Measurements from ENCODE around the gene JPH4. TPM values are rescaled to one million over a fixed set of nuclear protein-coding genes. Genes with fewer than 3 reads are reported as not detected.
A peak's percentile ranks its signal among the peaks of the same experiment; 100 is the strongest.

The JPH4 gene
- under 1 TPM; 0.18 to 0.91 TPM for total RNA-seq
- 13.1 TPM for polyA plus RNA-seq (2013, experiment 1 of 2)
- 12.8 TPM for polyA plus RNA-seq (2013, experiment 2 of 2)
- long read RNA-seq, experiment 1 = 0 reads
- long read RNA-seq, experiment 2, partial matches to known transcripts = 1 of 1 reads
- long read RNA-seq, experiment 2, other reads (novel, unspliced or antisense) = 0 of 1 reads
- long read RNA-seq, experiment 3, partial matches to known transcripts = 1 of 1 reads
- long read RNA-seq, experiment 3, other reads (novel, unspliced or antisense) = 0 of 1 reads
- long read RNA-seq, experiment 4 = 0 reads

- no peak for TF ChIP-seq CTCF (conservative IDR thresholded peaks at IDR 0.05)
- Mint-ChIP-seq H3K27me3 (ENCODE audit: insufficient read depth) (peaks cover 82% of the 10 kb centered on the region), H3K4me3 (no peak within 1 kb of the TSS), H3K36me3 (ENCODE audit: low read depth) (no peaks in the 10 kb centered on the region), H3K9me3 (no peaks in the 10 kb centered on the region), H3K27ac (no peak within 1 kb of the TSS), H3K4me1 (no peaks in the 10 kb centered on the region)
- Histone ChIP-seq H3K36me3 (ENCODE audit: control insufficient read depth, insufficient read depth, low read length) (no peaks in the 10 kb centered on the region), H3K27me3 (ENCODE audit: control insufficient read depth, insufficient read depth, low read length, poor library complexity, severe bottlenecking) (peaks cover 50% of the 10 kb centered on the region), H3K27ac (ENCODE audit: low read depth, low read length) (no peak within 1 kb of the TSS), H3K9ac (ENCODE audit: extremely low read depth, low read length, poor library complexity, severe bottlenecking) (no peak within 1 kb of the TSS), H3K4me1 (ENCODE audit: control insufficient read depth, insufficient read depth, low read length) (no peaks in the 10 kb centered on the region), H3K4me3 (ENCODE audit: low read length) (no peak within 1 kb of the TSS), H3K9me3 (ENCODE audit: control insufficient read depth, low read length) (no peaks in the 10 kb centered on the region)
- 20 to 22% methylated on average over 17 to 18 of the region's 18 CpGs for WGBS, 2 experiments (ENCODE audit: insufficient coverage in 1 of 2, insufficient read length in 1 of 2)
- DNase-seq = peak; percentile 73
Measured at GRCh38 chr14:23578560-23579310, at the start of gene JPH4. TSS of gene JPH4 (minus strand) at chr14:23578790. CDS start at chr14:23577453, 1,337 bp downstream.

GRCh38 chr14:23627961-23628360 is 49.4 kb upstream of the JPH4 start:
- no peaks in the 10 kb centered on the region for H3K36me3 ChIP-seq (ENCODE audit: control insufficient read depth, insufficient read depth, low read length)
- H3K9me3 Mint-ChIP-seq = peaks cover 54% of the 10 kb centered on the region
- TF ChIP-seq CTCF (conservative IDR thresholded peaks at IDR 0.05) = no peak
- peaks cover 64% of the 10 kb centered on the region for H3K9me3 ChIP-seq (ENCODE audit: control insufficient read depth, low read length)
- peaks cover 23% of the 10 kb centered on the region for H3K4me1 ChIP-seq (ENCODE audit: control insufficient read depth, insufficient read depth, low read length)
- H3K27ac Mint-ChIP-seq = no peak overlapping the region
- H3K4me1 Mint-ChIP-seq = peaks cover 27% of the 10 kb centered on the region
- H3K27ac ChIP-seq (ENCODE audit: low read depth, low read length) = no peak overlapping the region
- WGBS, 2 experiments (ENCODE audit: insufficient coverage in 1 of 2, insufficient read length in 1 of 2) = 86 to 90% methylated on average over 4 to 6 of the region's 6 CpGs
- no peak overlapping the region for H3K4me3 Mint-ChIP-seq
- DNase-seq = no peak
- no peak overlapping the region for H3K9ac ChIP-seq (ENCODE audit: extremely low read depth, low read length, poor library complexity, severe bottlenecking)
- peaks cover 1% of the 10 kb centered on the region for H3K27me3 Mint-ChIP-seq (ENCODE audit: insufficient read depth)
- no peaks in the 10 kb centered on the region for H3K27me3 ChIP-seq (ENCODE audit: control insufficient read depth, insufficient read depth, low read length, poor library complexity, severe bottlenecking)
- H3K36me3 Mint-ChIP-seq (ENCODE audit: low read depth) = no peaks in the 10 kb centered on the region
- peak overlapping the region; percentile 28 for H3K4me3 ChIP-seq (ENCODE audit: low read length)

- no peaks in the 10 kb centered on the region for H3K36me3 ChIP-seq (ENCODE audit: control insufficient read depth, insufficient read depth, low read length)
- H3K9me3 ChIP-seq (ENCODE audit: control insufficient read depth, low read length) = peaks cover 74% of the 10 kb centered on the region
- no peak overlapping the region for H3K9ac ChIP-seq (ENCODE audit: extremely low read depth, low read length, poor library complexity, severe bottlenecking)
- H3K4me3 Mint-ChIP-seq = no peak overlapping the region
- no peak overlapping the region for H3K4me3 ChIP-seq (ENCODE audit: low read length)
- no peaks in the 10 kb centered on the region for H3K36me3 Mint-ChIP-seq (ENCODE audit: low read depth)
- H3K27ac ChIP-seq (ENCODE audit: low read depth, low read length) = no peak overlapping the region
- no peak for TF ChIP-seq CTCF (conservative IDR thresholded peaks at IDR 0.05)
- peaks cover 62% of the 10 kb centered on the region for H3K9me3 Mint-ChIP-seq
- peaks cover 4% of the 10 kb centered on the region for H3K27me3 Mint-ChIP-seq (ENCODE audit: insufficient read depth)
- no peak overlapping the region for H3K27ac Mint-ChIP-seq
- peak; percentile 11 for DNase-seq
- no peaks in the 10 kb centered on the region for H3K27me3 ChIP-seq (ENCODE audit: control insufficient read depth, insufficient read depth, low read length, poor library complexity, severe bottlenecking)
- peaks cover 13% of the 10 kb centered on the region for H3K4me1 ChIP-seq (ENCODE audit: control insufficient read depth, insufficient read depth, low read length)
- peaks cover 22% of the 10 kb centered on the region for H3K4me1 Mint-ChIP-seq
Measured at GRCh38 chr14:23626946-23627345, 48.4 kb upstream of the JPH4 start.

Measured in endodermal cell (in vitro differentiated cells).